ENCODE measurements around the gene RTF1.

The RTF1 gene

DNA sequence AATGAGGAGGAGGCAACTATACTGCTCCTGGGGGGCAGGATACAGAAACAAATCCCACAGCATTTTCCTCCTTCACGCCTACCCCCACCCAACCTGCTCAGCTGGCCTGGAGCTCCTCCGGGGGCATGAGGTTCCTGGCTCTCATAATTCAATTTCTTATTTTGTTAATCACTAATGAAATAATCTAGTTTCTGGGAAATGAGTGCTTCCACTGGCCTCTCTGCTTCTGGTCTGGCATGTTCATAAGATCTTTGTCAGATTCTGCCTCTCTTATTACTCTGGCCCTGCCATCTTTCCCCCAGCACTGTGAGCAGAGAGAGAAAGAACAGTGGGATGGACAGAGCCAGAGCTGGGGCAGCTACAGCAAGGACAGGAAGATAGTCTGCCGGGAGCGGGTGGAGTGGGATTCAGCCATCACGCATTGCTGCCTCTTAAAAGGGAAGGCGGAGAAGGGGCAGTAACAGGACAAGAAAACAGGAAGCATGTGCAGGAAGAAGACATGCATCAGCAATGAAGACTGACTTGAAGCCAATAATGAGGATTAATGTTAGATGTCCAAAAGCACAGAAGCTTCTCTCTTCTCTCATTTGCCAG is 113.6 kb downstream of the RTF1 start:
- Mint-ChIP-seq H3K4me3 (no peak overlapping the region), H3K27ac (ENCODE audit: low read depth) (no peak overlapping the region), H3K27me3 (no peaks in the 10 kb centered on the region), H3K9me3 (no peaks in the 10 kb centered on the region), H3K4me1 (no peaks in the 10 kb centered on the region), H3K36me3 (ENCODE audit: insufficient read depth) (peaks cover 46% of the 10 kb centered on the region)
- DNase-seq (ENCODE audit: low spot score in 2 of 2) (no peak), ATAC-seq (replicated peaks; ENCODE audit: extremely low read depth, poor library complexity, severe bottlenecking) (no peak)
